OCI-M2 (cell line): ENCODE results near the gene ITPRIP.

ENCODE experiments used
- DNase-seq: peaks from one replicate; lab custom pipeline; 2025; ENCODE audit not compliant: unreplicated experiment; lab: John Stamatoyannopoulos, UW

The ITPRIP gene

GRCh38 chr10:104288355-104288754 lies 49.9 kb downstream of the ITPRIP start:
- DNase-seq, result no peak

- no peak for DNase-seq
These were observed 51.3 kb downstream of the ITPRIP start for GRCh38 chr10:104286939-104287338.

- no peak for DNase-seq
These were observed 53.4 kb downstream of the ITPRIP start for GRCh38 chr10:104284846-104285245.

GRCh38 chr10:104281694-104282093 lies 56.6 kb downstream of the ITPRIP start:
- no peak for DNase-seq

- no peak for DNase-seq
These were observed 58.6 kb downstream of the ITPRIP start for GRCh38 chr10:104279550-104280259.

- no peak for DNase-seq
These were observed 60.5 kb downstream of the ITPRIP start for GRCh38 chr10:104277785-104278184.

- DNase-seq, result no peak
These were observed 62.1 kb downstream of the ITPRIP start for GRCh38 chr10:104276192-104276591.

GRCh38 chr10:104274762-104275721 lies 63.2 kb downstream of the ITPRIP start:
- DNase-seq, result no peak

- no peak for DNase-seq
These were observed 64.2 kb downstream of the ITPRIP start for GRCh38 chr10:104273899-104274575.

- DNase-seq, result no peak
These were observed 65.0 kb downstream of the ITPRIP start for GRCh38 chr10:104273286-104273685.

GRCh38 chr10:104268713-104269645 lies 69.3 kb downstream of the ITPRIP start, which contains the start of gene GSTO2:
Gene GSTO2 (plus strand): TSS chr10:104269184. CDS start chr10:104274916, 5,732 bp downstream.
- peak; percentile 83 for DNase-seq

GRCh38 chr10:104268405-104268712 lies 69.9 kb downstream of the ITPRIP start:
- peak; percentile 83 for DNase-seq

GRCh38 chr10:104267721-104268404 lies 70.4 kb downstream of the ITPRIP start:
- DNase-seq, result no peak

GRCh38 chr10:104264783-104265182 lies 73.5 kb downstream of the ITPRIP start:
- DNase-seq, result no peak

GRCh38 chr10:104262055-104262454 lies 76.2 kb downstream of the ITPRIP start:
- no peak for DNase-seq

- DNase-seq, result peak; percentile 73
These were observed 77.5 kb downstream of the ITPRIP start for GRCh38 chr10:104260775-104261115.

- DNase-seq, result peak; percentile 73
These were observed 78.1 kb downstream of the ITPRIP start for GRCh38 chr10:104259999-104260774.
